HCT116 (cell line): Measurements from ENCODE around the gene TDRD12.

ENCODE experiments used
- CTCF ChIP-seq, 3 experiments: fragments of 200-600 bp in 1 of 3; sonication (generic) in 1 of 3; IDR thresholded peaks in 2 of 3; conservative IDR thresholded peaks in 1 of 3; 2 replicates each; pipeline ENCODE4 v1.5.1; 2012 to 2017; ENCODE audit warnings: low read depth in 2 of 3, low read length in 2 of 3, antibody characterized with exemption in 1 of 3, borderline replicate concordance in 1 of 3, control low read depth in 1 of 3, mild to moderate bottlenecking in 1 of 3, mixed read lengths in 1 of 3, mixed run types in 1 of 3, moderate library complexity in 1 of 3; ENCODE audit not compliant: insufficient read depth in 1 of 3
- POLR2A ChIP-seq: IDR thresholded peaks from 2 replicates; pipeline ENCODE4 v1.7.0; 2011; ENCODE audit warnings: borderline replicate concordance; ENCODE audit not compliant: insufficient read depth, insufficient read length; ENCODE audit errors: extremely low read depth
- POLR2AphosphoS5 ChIP-seq: IDR thresholded peaks from 2 replicates; pipeline ENCODE4 v1.6.1; 2011; ENCODE audit warnings: mild to moderate bottlenecking, low read depth, low read length, moderate library complexity
- SRF ChIP-seq: IDR thresholded peaks from 2 replicates; pipeline ENCODE4 v1.6.1; 2012; ENCODE audit warnings: low read depth

- TF ChIP-seq CTCF (IDR thresholded peaks at IDR 0.05 in 2 of 3, conservative IDR thresholded peaks at IDR 0.05 in 1 of 3; ENCODE audit: borderline replicate concordance in 1 of 3, insufficient read depth in 1 of 3, low read depth in 2 of 3, low read length in 2 of 3) (no peak), POLR2A (no peak), POLR2AphosphoS5 (no peak), SRF (no peak)
Measured at GRCh38 chr19:32757189-32757588, 37.6 kb downstream of the TDRD12 start.
